ENCODE results near the gene CD6. TPM values are rescaled to one million over a fixed set of nuclear protein-coding genes. Genes with fewer than 3 reads are reported as not detected.

The CD6 gene
- total and polyA plus RNA-seq, 9 donors, result 0.18 to 2.0 (median 0.65) TPM

DNA sequence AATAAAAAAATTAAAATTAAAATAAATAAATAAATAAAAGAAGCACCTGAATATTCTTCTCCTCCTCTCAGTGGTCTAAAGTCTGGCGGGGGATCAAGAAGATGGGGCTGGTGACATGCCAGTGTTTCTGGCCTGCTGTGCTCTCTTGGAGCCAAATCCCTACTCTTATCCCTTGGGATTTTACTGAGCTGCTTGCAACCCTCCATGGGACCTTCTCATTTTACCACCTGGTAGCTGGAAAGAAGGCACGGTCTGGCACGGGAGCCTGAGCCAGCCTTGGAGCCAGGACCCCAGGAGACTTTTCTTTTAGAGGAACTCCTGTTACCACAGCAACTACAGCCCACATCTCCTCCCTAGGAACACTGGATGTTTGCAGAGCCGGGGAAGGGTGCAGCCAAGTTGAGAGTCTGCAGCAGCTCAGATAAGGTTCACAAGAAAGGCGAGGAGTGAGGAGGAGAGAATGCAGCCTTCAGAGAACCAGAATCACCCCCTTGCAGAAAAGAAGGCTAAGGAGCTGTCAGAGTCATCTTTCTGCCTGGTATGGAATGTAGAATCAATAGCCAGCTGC, 21.4 kb downstream of the CD6 start:
- Histone ChIP-seq H3K27me3 (ENCODE audit: control insufficient read depth, insufficient read depth, low read length) (peaks cover 13% of the 10 kb centered on the region), H3K27ac (ENCODE audit: low read length) (no peak overlapping the region), H3K36me3 (ENCODE audit: control insufficient read depth, insufficient read depth, low read length) (no peaks in the 10 kb centered on the region), H3K4me1 (ENCODE audit: control insufficient read depth, insufficient read depth, low read length) (peaks cover 22% of the 10 kb centered on the region), H3K4me3 (ENCODE audit: low read length) (no peak overlapping the region), H3K9me3 (replicated peaks; ENCODE audit: control insufficient read depth, low read depth, low read length) (no peaks in the 10 kb centered on the region)
- 67% methylated on average over 1 of the region's 5 CpGs for WGBS (ENCODE audit: insufficient coverage)
- DNase-seq, result peak; percentile 52

DNA sequence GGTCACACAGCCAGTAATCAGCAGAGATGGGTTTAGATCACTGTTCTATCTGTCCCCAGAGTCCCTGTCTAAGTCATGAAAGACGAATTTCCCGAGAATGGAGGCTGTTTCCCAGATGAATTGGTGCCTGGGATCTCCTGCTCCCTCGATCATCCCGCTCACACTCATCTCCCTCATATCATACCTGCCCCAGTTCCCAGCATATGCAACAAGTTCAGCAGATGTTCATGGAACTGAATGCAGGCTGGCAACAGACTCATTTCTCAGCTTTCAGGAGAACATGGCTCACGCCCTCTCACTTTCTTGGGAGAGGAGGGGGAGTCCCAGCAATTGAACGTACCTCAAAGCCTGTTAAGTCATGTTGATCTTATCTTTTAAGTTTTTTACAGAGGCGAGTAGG, 22.1 kb downstream of the CD6 start:
- Histone ChIP-seq H3K36me3 (ENCODE audit: control insufficient read depth, insufficient read depth, low read length) (no peaks in the 10 kb centered on the region), H3K9me3 (replicated peaks; ENCODE audit: control insufficient read depth, low read depth, low read length) (no peaks in the 10 kb centered on the region), H3K4me3 (ENCODE audit: low read length) (no peak overlapping the region), H3K27ac (ENCODE audit: low read length) (no peak overlapping the region), H3K27me3 (ENCODE audit: control insufficient read depth, insufficient read depth, low read length) (peaks cover 10% of the 10 kb centered on the region), H3K4me1 (ENCODE audit: control insufficient read depth, insufficient read depth, low read length) (peaks cover 22% of the 10 kb centered on the region)
- 32% methylated on average over 7 of the region's 7 CpGs for WGBS (ENCODE audit: insufficient coverage)
- no peak for DNase-seq

DNA sequence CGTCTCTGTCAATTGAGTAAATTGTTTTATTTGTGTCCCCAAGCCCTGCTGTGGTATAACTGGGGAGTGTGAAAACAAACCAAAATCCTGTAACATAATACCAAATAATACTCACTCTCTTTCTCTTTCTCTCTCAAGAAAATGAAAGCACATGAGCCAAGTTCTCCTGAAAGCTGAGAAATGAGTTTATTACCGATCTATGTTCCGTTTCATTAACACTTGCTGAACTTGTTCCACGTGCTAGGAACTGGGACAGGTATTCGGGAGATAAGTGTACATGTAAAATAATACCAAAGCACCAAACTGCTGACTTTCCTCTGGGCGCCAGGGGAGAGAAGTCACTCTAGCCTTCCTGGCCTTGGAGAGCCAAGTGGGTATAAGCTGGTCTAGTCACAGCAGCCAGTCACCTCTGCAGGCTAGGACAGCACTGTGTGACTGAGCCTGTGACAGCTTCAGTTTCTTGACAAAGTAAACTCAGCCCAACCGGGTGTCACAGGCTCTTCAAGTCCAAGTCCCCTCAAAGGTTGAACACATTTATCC, 23.1 kb downstream of the CD6 start:
- Histone ChIP-seq H3K36me3 (ENCODE audit: control insufficient read depth, insufficient read depth, low read length) (no peaks in the 10 kb centered on the region), H3K9me3 (replicated peaks; ENCODE audit: control insufficient read depth, low read depth, low read length) (no peaks in the 10 kb centered on the region), H3K27me3 (ENCODE audit: control insufficient read depth, insufficient read depth, low read length) (peaks cover 4% of the 10 kb centered on the region), H3K4me3 (ENCODE audit: low read length) (no peak overlapping the region), H3K4me1 (ENCODE audit: control insufficient read depth, insufficient read depth, low read length) (peaks cover 22% of the 10 kb centered on the region), H3K27ac (ENCODE audit: low read length) (no peak overlapping the region)
- 33% methylated on average over 1 of the region's 7 CpGs for WGBS (ENCODE audit: insufficient coverage)
- DNase-seq, result no peak

DNA sequence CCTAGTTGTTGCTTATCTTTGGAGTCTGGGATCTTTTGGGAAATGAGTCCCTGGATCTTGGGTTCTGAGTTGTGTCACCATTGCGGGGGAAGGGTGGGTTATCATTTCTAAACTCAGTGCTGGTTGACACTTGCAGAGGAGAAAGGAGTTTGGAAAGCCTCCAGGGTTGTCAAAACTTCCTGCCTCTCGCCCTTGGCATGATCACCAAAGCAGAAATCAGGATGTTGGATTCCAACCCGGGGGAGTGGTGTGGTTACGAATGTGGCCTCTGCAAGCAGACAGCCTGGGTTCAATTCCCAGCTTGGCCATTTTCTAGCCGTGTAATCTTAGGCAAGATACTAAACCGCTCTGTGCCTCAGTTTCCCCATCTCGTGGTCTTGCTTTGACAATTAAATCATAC, 24.3 kb downstream of the CD6 start:
- Histone ChIP-seq H3K4me1 (ENCODE audit: control insufficient read depth, insufficient read depth, low read length) (peaks cover 22% of the 10 kb centered on the region), H3K27ac (ENCODE audit: low read length) (no peak overlapping the region), H3K9me3 (replicated peaks; ENCODE audit: control insufficient read depth, low read depth, low read length) (no peaks in the 10 kb centered on the region), H3K4me3 (ENCODE audit: low read length) (no peak overlapping the region), H3K36me3 (ENCODE audit: control insufficient read depth, insufficient read depth, low read length) (no peaks in the 10 kb centered on the region), H3K27me3 (ENCODE audit: control insufficient read depth, insufficient read depth, low read length) (peaks cover 9% of the 10 kb centered on the region)
- 71% methylated on average over 7 of the region's 7 CpGs for WGBS (ENCODE audit: insufficient coverage)
- DNase-seq, result no peak

DNA sequence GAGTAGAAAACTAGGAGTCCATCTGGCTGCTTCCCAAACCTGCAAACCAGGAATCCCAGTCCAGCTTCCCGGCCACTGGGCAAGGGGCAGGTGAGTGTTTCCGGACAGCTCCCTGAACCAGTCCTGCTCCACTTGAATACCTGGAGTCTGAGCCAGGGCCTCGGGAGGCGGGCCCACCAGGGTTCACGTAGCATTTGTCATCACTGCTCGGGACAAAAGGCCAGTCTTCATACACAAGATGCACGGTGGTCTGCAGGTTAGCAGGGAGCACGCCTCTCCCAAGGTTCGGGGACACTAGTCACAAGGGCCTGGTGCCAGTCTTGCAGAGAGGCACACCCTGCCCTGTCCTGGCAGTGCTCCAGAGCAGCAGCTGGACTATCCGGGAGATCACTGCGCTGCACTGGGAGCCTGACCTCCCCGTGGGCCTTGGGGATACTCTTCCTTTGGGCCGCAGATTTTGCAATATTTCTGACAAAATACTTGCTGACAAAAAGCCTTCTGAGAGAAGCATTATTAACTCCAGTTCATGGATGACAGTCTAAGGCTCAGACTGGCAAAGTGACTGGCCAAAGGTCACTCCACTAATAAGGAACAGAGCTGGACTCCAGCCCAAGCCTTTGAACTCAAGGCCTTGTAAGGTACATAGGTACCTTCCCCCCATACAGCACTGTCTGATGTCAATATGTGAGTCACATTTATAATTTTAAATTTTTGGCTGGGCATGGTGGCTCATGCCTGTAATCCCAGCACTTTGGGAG, 25.1 kb downstream of the CD6 start:
- WGBS (ENCODE audit: insufficient coverage), result 68% methylated on average over 13 of the region's 13 CpGs
- Histone ChIP-seq H3K27ac (ENCODE audit: low read length) (no peak overlapping the region), H3K4me3 (ENCODE audit: low read length) (no peak overlapping the region), H3K9me3 (replicated peaks; ENCODE audit: control insufficient read depth, low read depth, low read length) (no peaks in the 10 kb centered on the region), H3K36me3 (ENCODE audit: control insufficient read depth, insufficient read depth, low read length) (no peaks in the 10 kb centered on the region), H3K27me3 (ENCODE audit: control insufficient read depth, insufficient read depth, low read length) (peaks cover 9% of the 10 kb centered on the region), H3K4me1 (ENCODE audit: control insufficient read depth, insufficient read depth, low read length) (peaks cover 22% of the 10 kb centered on the region)
- peak; percentile 34 for DNase-seq

DNA sequence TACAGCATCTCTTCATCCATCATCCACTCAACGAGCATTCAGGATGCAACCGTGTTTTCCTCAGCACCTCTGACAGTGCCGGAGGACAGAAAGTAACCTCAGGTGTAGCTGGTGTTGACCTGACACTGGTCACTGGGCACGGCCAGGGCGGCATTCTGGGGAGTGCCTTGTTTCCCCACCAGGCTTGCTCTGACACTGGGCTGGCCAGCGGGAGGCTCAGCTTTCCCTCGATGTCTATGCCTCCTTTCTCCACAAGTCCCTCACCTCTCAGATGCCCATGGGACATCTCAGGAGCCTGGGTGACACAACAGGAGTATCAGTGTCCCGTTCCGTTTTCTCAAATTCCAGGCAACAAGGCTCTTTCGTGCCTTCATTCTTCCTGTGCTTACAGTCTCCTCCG, 28.9 kb downstream of the CD6 start:
- Histone ChIP-seq H3K36me3 (ENCODE audit: control insufficient read depth, insufficient read depth, low read length) (no peaks in the 10 kb centered on the region), H3K4me1 (ENCODE audit: control insufficient read depth, insufficient read depth, low read length) (peaks cover 31% of the 10 kb centered on the region), H3K4me3 (ENCODE audit: low read length) (no peak overlapping the region), H3K27me3 (ENCODE audit: control insufficient read depth, insufficient read depth, low read length) (peaks cover 5% of the 10 kb centered on the region), H3K27ac (ENCODE audit: low read length) (no peak overlapping the region), H3K9me3 (replicated peaks; ENCODE audit: control insufficient read depth, low read depth, low read length) (no peaks in the 10 kb centered on the region)
- WGBS (ENCODE audit: insufficient coverage), result 71% methylated on average over 11 of the region's 11 CpGs
- no peak for DNase-seq

DNA sequence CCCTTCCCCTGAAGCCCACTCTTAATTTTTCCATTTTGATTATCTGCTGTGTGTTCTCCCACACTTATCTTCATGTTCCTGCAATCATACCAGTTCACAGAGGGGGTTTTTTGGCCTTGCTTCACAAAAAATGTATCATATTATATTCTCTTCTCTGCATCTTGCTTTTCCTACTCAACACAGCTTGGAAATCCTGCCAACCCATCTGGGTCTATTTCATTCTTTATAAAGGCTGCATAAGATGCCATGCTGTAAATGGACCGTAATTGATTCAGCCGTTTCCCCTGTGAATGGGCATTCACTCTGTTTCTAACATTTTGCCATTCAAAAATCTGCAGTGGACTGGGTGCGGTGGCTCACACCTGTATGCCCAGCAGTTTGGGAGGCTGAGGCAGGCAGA, 30.5 kb downstream of the CD6 start:
- H3K9me3 ChIP-seq (replicated peaks; ENCODE audit: control insufficient read depth, low read depth, low read length), result no peaks in the 10 kb centered on the region
- no peak for DNase-seq
- H3K4me1 ChIP-seq (ENCODE audit: control insufficient read depth, insufficient read depth, low read length), result peaks cover 22% of the 10 kb centered on the region
- H3K4me3 ChIP-seq (ENCODE audit: low read length), result no peak overlapping the region
- no peaks in the 10 kb centered on the region for H3K36me3 ChIP-seq (ENCODE audit: control insufficient read depth, insufficient read depth, low read length)
- peaks cover 9% of the 10 kb centered on the region for H3K27me3 ChIP-seq (ENCODE audit: control insufficient read depth, insufficient read depth, low read length)
- H3K27ac ChIP-seq (ENCODE audit: low read length), result no peak overlapping the region
- WGBS (ENCODE audit: insufficient coverage), result 92% methylated on average over 3 of the region's 3 CpGs

DNA sequence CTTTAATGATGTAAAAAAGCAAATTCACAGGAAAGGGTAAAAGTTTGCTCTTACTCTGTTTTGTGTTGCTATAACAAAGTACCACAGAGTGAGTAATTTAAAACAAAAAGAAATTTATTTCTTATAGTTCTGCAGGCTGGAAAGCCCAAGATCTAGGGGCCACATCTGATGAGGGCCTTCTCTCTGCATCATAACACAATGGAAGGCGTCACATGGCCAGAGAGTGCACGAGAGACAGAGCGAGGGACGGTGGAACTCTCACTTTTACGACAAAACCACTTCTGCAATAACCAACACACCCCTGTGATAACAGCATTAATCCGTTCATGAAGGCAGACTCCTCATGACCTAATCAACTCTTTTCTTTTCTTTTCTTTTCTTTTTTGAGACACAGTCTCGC, 31.1 kb downstream of the CD6 start:
- Histone ChIP-seq H3K27me3 (ENCODE audit: control insufficient read depth, insufficient read depth, low read length) (peaks cover 13% of the 10 kb centered on the region), H3K4me1 (ENCODE audit: control insufficient read depth, insufficient read depth, low read length) (peaks cover 27% of the 10 kb centered on the region), H3K4me3 (ENCODE audit: low read length) (no peak overlapping the region), H3K27ac (ENCODE audit: low read length) (no peak overlapping the region), H3K36me3 (ENCODE audit: control insufficient read depth, insufficient read depth, low read length) (no peaks in the 10 kb centered on the region), H3K9me3 (replicated peaks; ENCODE audit: control insufficient read depth, low read depth, low read length) (no peaks in the 10 kb centered on the region)
- 87% methylated on average over 6 of the region's 7 CpGs for WGBS (ENCODE audit: insufficient coverage)
- DNase-seq, result no peak

DNA sequence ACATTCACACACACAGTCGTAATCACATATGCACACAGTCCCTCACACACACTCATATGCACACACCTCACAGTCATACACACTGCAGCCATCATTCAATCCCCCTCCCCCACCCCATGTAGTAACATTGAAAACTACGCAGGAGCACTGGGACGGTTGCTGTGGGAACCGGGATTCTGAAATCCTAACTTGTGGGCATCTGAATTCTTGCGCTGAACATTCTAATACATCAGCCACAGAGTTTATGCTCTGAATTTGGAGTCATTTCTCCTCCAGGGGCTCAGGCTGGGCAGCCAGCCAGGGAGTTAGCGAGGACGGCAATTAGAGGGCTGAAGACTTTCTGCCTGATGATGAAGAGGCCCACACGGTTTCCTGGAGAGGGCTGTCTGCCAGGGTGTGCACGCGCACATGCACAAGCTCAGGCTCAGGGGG, 32.7 kb downstream of the CD6 start:
- Histone ChIP-seq H3K4me1 (ENCODE audit: control insufficient read depth, insufficient read depth, low read length) (peaks cover 35% of the 10 kb centered on the region), H3K27ac (ENCODE audit: low read length) (peak overlapping the region; percentile 54), H3K4me3 (ENCODE audit: low read length) (no peak overlapping the region), H3K36me3 (ENCODE audit: control insufficient read depth, insufficient read depth, low read length) (no peaks in the 10 kb centered on the region), H3K27me3 (ENCODE audit: control insufficient read depth, insufficient read depth, low read length) (peaks cover 28% of the 10 kb centered on the region), H3K9me3 (replicated peaks; ENCODE audit: control insufficient read depth, low read depth, low read length) (no peaks in the 10 kb centered on the region)
- 6% methylated on average over 7 of the region's 10 CpGs for WGBS (ENCODE audit: insufficient coverage)
- peak; percentile 87 for DNase-seq

DNA sequence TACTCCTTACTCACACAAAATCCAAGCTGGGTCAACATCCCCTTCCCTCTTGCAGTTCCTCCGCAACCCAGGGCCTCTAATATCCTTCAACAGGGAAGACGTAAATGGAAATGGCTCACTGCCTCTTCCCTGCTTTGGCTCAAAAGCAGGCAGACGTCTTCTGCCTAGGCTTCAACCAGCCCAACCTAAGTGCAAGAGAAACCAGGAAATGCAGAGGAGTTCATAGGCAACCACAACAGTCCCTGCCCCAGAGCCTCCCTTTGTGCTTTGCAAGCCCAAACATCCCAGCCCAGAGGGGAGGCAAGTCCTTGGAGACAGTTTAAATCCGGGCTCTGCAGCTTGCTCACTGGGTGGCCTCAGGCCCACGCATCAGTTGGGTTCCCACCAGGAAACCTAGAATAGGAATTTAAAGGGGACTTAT, 33.3 kb downstream of the CD6 start:
- peak; percentile 73 for DNase-seq
- H3K4me3 ChIP-seq (ENCODE audit: low read length), result no peak overlapping the region
- peak overlapping the region; percentile 54 for H3K27ac ChIP-seq (ENCODE audit: low read length)
- H3K36me3 ChIP-seq (ENCODE audit: control insufficient read depth, insufficient read depth, low read length), result no peaks in the 10 kb centered on the region
- peaks cover 28% of the 10 kb centered on the region for H3K27me3 ChIP-seq (ENCODE audit: control insufficient read depth, insufficient read depth, low read length)
- H3K4me1 ChIP-seq (ENCODE audit: control insufficient read depth, insufficient read depth, low read length), result peaks cover 35% of the 10 kb centered on the region
- no peaks in the 10 kb centered on the region for H3K9me3 ChIP-seq (replicated peaks; ENCODE audit: control insufficient read depth, low read depth, low read length)
- WGBS (ENCODE audit: insufficient coverage), result 39% methylated on average over 3 of the region's 5 CpGs

All from muscle of leg (tissue), 11 donors.